Smooth muscle cell (in vitro differentiated cells): Measurements from ENCODE around the gene TGFA. TPM values are rescaled to one million over a fixed set of nuclear protein-coding genes. Genes with fewer than 3 reads are reported as not detected.

Experiments
- DNase-seq: peaks from one replicate; lab custom pipeline; 2025; ENCODE audit not compliant: unreplicated experiment; lab: John Stamatoyannopoulos, UW
- H2AFZ ChIP-seq: fragments of 200-600 bp; sonication (generic); 2 replicates; pipeline ENCODE4 v1.6.0; 2016; ENCODE audit warnings: antibody characterized with exemption, low read depth, mild to moderate bottlenecking
- H3F3A ChIP-seq: fragments of 200-600 bp; sonication (generic); 2 replicates; pipeline ENCODE4 v1.6.0; 2017; ENCODE audit warnings: antibody characterized with exemption, low read depth
- H3K27ac ChIP-seq: fragments of 200-600 bp; sonication (generic); 2 replicates; pipeline ENCODE4 v1.5.1; 2016; ENCODE audit warnings: low read depth, mild to moderate bottlenecking
- H3K27me3 ChIP-seq: fragments of 200-600 bp; sonication (generic); 2 replicates; pipeline ENCODE4 v1.6.1; 2016; ENCODE audit warnings: low read depth, mild to moderate bottlenecking
- H3K36me3 ChIP-seq: fragments of 200-600 bp; sonication (generic); 2 replicates; pipeline ENCODE4 v1.5.1; 2016; ENCODE audit warnings: low read depth
- H3K4me1 ChIP-seq: fragments of 200-600 bp; sonication (generic); 2 replicates; pipeline ENCODE4 v1.5.1; 2016; ENCODE audit warnings: low read depth
- H3K4me2 ChIP-seq: fragments of 200-600 bp; sonication (generic); 2 replicates; pipeline ENCODE4 v1.6.0; 2016; ENCODE audit warnings: mild to moderate bottlenecking
- H3K4me3 ChIP-seq: fragments of 200-600 bp; sonication (generic); 2 replicates; pipeline ENCODE4 v1.5.1; 2016; ENCODE audit warnings: mild to moderate bottlenecking
- H3K79me2 ChIP-seq: fragments of 200-600 bp; sonication (generic); 2 replicates; pipeline ENCODE4 v1.6.0; 2016; ENCODE audit warnings: low read depth, mild to moderate bottlenecking
- H3K9ac ChIP-seq: fragments of 200-600 bp; sonication (generic); 2 replicates; pipeline ENCODE4 v1.6.0; 2016; ENCODE audit warnings: low read depth
- H3K9me3 ChIP-seq: fragments of 200-600 bp; sonication (generic); replicated peaks from 2 replicates; pipeline ENCODE4 v1.5.1; 2016; ENCODE audit warnings: low read depth
- H4K20me1 ChIP-seq: fragments of 200-600 bp; sonication (generic); 2 replicates; pipeline ENCODE4 v1.6.0; 2016; ENCODE audit warnings: low read depth
- WGBS: methylation state at CpG from one replicate; pipeline ENCODE4 v1.1.7; 2016; ENCODE audit warnings: low lambda C conversion rate; 5-methylcytosine and 5-hydroxymethylcytosine counted together
- polyA plus RNA-seq: library from polyadenylated mRNA; unstranded; fragments of >200 nt; fragmentation: Nextera tagmentation; extraction: Ambion mirVana; gene quantifications from 2 replicates; pipeline ENCODE4 v1.2.1, GENCODE V29; 2016
- total RNA-seq: library from RNA; depleted of rRNA; stranded (reverse); fragments of >200 nt; gene quantifications from 2 replicates; pipeline ENCODE4 v1.2.3, GENCODE V29; 2014
- TF ChIP-seq, protein P1 (sequence below): fragments of 200-600 bp; sonication (generic); IDR thresholded peaks from 2 replicates; pipeline ENCODE4 v1.5.1; 2017; ENCODE audit warnings: borderline replicate concordance, mild to moderate bottlenecking, antibody characterized with exemption; ENCODE audit not compliant: insufficient read depth, poor library complexity, severe bottlenecking

The TGFA gene
- total and polyA plus RNA-seq, 2 experiments from 2014 or later: 0.21 to 2.4 TPM

DNA sequence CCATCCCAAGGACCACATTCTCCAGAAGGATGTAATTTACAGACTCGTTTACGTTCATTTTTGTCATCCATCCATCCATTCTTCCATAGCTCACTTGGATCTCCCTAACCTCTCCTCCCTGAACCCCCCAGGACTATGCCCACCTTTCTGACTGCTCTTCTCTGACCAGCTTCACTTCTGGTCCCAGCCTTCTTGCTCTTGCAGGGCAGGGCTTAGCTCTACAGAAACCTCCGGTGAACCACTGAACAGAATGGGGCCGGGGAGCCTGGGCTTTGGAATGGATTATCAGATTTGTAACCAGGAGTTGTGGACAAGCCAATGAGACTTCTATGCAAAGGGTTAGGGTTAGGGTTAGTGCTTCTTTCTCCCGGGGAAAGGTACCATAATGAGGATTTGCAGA lies 95.0 kb downstream of the TGFA start:
- 93% methylated on average over 5 of the region's 5 CpGs for WGBS
- Histone ChIP-seq H3K4me2 (no peak overlapping the region), H3K4me3 (no peak overlapping the region), H3K4me1 (no peaks in the 10 kb centered on the region), H3K9ac (no peak overlapping the region), H3K9me3 (no peaks in the 10 kb centered on the region), H3K27me3 (peaks cover 31% of the 10 kb centered on the region), H3K36me3 (no peaks in the 10 kb centered on the region), H2AFZ (no peak overlapping the region), H3K79me2 (no peaks in the 10 kb centered on the region), H3F3A (no peaks in the 10 kb centered on the region), H4K20me1 (no peaks in the 10 kb centered on the region), H3K27ac (no peak overlapping the region)
- DNase-seq: no peak
- TF ChIP-seq, protein P1, sequence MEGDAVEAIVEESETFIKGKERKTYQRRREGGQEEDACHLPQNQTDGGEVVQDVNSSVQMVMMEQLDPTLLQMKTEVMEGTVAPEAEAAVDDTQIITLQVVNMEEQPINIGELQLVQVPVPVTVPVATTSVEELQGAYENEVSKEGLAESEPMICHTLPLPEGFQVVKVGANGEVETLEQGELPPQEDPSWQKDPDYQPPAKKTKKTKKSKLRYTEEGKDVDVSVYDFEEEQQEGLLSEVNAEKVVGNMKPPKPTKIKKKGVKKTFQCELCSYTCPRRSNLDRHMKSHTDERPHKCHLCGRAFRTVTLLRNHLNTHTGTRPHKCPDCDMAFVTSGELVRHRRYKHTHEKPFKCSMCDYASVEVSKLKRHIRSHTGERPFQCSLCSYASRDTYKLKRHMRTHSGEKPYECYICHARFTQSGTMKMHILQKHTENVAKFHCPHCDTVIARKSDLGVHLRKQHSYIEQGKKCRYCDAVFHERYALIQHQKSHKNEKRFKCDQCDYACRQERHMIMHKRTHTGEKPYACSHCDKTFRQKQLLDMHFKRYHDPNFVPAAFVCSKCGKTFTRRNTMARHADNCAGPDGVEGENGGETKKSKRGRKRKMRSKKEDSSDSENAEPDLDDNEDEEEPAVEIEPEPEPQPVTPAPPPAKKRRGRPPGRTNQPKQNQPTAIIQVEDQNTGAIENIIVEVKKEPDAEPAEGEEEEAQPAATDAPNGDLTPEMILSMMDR: no peak

DNA sequence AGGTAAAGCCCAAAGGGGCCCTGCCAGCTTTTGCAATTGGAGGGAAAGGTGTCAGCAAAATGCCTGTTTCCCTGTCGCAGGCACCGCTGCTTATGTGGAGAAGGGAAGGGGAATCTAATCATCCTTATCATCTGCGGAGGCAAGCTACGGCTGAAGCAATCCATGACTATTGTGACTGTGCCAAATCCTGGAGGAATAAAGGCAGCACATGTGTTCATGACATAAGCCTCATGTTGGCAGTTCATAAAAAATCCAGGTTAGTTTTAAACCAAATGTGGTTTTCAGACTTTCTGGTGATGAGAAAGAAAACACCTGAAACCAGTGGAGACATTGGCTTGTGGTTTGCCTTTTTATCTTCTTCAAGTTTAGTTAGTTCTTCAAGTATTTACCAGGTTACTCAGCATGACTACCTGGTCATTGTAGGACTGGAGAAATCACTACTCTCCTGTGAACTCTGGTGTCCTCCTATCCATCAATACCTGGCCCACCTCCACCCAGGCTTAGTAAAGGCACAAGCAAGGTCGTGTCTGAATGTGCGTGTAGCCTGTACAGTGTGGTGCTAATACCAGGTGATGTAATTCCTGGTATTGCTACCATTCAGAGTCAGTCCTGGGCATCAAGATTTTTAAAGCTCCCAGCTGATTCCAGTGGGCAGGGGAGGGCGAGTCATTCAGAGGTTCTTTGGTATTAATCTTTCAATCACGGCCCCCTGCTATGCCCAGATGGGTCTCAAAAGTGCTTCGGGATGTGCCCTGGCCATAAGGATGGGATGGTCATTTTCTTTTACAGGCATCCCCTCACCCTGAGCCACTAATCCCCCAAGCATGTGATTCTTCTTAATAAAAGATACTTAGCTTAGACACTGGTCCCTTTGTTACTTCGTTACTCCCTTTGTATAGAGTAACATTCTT lies 96.8 kb downstream of the TGFA start:
- H3K79me2 ChIP-seq: no peaks in the 10 kb centered on the region
- H2AFZ ChIP-seq: no peak overlapping the region
- H3K9me3 ChIP-seq: no peaks in the 10 kb centered on the region
- no peaks in the 10 kb centered on the region for H3K36me3 ChIP-seq
- H3K27me3 ChIP-seq: peaks cover 36% of the 10 kb centered on the region
- WGBS: 88% methylated on average over 10 of the region's 10 CpGs
- H4K20me1 ChIP-seq: no peaks in the 10 kb centered on the region
- no peak overlapping the region for H3K9ac ChIP-seq
- H3K4me3 ChIP-seq: no peak overlapping the region
- TF ChIP-seq, protein P1: no peak
- H3K27ac ChIP-seq: no peak overlapping the region
- no peaks in the 10 kb centered on the region for H3F3A ChIP-seq
- no peaks in the 10 kb centered on the region for H3K4me1 ChIP-seq
- DNase-seq: no peak
- H3K4me2 ChIP-seq: no peak overlapping the region

DNA sequence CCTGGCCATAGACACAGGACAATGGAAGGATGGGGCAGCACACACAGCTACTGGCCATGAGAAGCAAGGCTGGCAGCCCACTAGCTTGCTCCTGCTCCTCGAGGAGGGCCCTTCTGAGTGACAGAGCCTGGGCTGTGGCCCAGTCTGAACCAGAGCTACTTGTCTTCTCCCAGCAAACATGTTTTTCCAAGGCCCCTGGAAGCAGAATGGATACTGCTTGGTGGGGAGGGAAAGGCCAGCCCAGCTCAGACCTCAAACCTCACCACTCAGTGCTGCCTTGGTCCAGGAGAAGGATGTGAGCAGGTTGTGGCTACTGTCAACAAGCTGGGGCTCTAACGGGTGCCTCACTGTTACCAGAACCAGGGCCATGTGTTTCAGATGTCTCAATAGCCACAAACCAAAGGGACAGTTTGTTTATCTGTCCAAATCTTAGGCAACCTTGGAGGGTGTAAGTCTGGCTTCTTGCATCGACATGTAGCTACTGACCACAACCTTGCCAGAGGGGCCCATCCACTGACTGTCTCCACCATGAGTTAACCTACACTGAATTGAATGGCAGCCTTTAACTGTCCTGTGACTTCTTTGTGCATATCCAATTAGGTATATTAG lies 98.6 kb downstream of the TGFA start:
- Histone ChIP-seq H3K36me3 (no peaks in the 10 kb centered on the region), H3K9me3 (no peaks in the 10 kb centered on the region), H3K27ac (no peak overlapping the region), H3F3A (no peaks in the 10 kb centered on the region), H3K4me3 (no peak overlapping the region), H3K27me3 (peaks cover 29% of the 10 kb centered on the region), H2AFZ (no peak overlapping the region), H4K20me1 (no peaks in the 10 kb centered on the region), H3K79me2 (no peaks in the 10 kb centered on the region), H3K4me1 (no peaks in the 10 kb centered on the region), H3K9ac (no peak overlapping the region), H3K4me2 (no peak overlapping the region)
- DNase-seq: no peak
- WGBS: 77% methylated on average over 3 of the region's 3 CpGs
- TF ChIP-seq, protein P1: no peak
